GM12873 (cell line): ENCODE measurements around the gene CFAP141.

Experiments
- TF ChIP-seq, protein P1 (sequence below): IDR thresholded peaks from 2 replicates; pipeline ENCODE4 v1.5.1; 2012; ENCODE audit warnings: low read depth, mild to moderate bottlenecking, moderate library complexity, low read length, control low read depth; ENCODE audit not compliant: insufficient read depth; ENCODE audit errors: missing control alignments

Gene CFAP141

DNA sequence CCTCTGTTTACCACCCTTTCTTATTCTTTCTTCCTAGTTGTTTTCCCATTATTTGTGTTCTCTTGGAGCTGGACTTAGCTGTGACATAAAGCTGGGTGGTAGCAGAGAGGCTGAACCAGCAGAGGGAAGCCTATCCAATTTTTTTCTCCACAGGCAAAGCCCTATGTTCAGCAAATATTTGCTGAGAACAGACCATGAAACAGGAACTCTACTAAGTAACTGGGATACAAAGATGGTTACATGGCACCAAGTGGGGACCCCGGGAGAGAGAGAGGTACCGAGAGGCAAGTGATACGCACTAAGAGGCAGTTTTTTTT lies 6.6 kb downstream of the CFAP141 start:
- TF ChIP-seq, protein P1, sequence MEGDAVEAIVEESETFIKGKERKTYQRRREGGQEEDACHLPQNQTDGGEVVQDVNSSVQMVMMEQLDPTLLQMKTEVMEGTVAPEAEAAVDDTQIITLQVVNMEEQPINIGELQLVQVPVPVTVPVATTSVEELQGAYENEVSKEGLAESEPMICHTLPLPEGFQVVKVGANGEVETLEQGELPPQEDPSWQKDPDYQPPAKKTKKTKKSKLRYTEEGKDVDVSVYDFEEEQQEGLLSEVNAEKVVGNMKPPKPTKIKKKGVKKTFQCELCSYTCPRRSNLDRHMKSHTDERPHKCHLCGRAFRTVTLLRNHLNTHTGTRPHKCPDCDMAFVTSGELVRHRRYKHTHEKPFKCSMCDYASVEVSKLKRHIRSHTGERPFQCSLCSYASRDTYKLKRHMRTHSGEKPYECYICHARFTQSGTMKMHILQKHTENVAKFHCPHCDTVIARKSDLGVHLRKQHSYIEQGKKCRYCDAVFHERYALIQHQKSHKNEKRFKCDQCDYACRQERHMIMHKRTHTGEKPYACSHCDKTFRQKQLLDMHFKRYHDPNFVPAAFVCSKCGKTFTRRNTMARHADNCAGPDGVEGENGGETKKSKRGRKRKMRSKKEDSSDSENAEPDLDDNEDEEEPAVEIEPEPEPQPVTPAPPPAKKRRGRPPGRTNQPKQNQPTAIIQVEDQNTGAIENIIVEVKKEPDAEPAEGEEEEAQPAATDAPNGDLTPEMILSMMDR: no peak

DNA sequence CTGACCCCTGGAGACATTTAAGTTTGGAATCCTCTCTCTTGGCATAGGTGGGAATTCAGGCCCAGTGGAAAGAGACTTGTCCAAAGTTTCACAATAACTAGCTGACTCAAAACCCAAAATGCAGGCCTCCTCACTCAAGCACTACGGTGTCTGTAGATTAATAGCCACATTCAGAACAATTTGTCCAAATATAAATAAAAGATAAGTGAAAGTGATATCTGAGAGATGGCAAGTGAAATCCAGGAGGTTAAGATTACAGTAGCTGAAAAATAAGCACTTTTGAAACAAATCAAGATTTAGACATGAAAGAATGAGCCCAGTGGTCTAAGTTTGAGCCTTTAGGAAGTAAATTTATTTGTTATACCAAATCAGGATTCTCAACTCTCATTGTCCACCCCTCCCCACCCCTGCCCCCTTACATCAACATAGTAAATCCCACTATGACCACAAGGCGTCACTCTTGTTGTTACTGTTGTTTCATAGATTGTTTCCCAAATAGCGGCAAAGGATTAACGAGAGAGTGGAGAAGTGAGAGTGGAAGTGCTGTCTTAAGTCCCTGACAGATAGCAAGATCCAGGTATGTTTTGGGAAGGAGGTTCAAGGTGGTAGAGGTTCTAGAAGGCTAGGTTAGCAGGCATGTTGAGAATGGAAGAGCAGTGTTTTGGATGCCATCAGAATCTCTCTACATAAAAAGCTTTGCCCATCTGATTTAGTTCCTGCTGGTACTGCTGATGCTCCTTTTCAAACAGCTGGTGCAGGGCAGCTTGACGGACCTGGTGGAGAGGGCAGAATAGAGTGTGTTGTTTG lies 7.2 kb downstream of the CFAP141 start:
- TF ChIP-seq, protein P1: peak; percentile 58

DNA sequence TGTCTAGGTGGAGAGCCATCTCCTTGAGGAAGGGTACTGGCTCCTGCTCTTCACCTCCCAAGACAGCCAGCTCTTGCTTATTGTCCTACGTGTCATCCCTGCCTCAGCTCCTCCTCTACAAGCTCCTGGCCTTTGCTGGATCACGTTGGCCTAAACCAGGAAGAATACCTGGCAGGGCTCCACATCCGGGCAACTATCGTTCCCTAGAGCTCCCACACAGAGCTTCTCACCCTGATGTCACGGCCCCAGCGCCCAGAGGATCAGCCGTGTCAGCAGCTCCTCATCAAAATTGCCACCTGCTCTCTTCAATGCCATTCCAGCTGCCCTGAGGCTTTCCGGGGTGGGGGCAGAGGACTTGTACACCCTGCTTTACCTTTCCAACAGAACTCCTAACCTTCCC lies 12.3 kb downstream of the CFAP141 start:
- TF ChIP-seq, protein P1: no peak

DNA sequence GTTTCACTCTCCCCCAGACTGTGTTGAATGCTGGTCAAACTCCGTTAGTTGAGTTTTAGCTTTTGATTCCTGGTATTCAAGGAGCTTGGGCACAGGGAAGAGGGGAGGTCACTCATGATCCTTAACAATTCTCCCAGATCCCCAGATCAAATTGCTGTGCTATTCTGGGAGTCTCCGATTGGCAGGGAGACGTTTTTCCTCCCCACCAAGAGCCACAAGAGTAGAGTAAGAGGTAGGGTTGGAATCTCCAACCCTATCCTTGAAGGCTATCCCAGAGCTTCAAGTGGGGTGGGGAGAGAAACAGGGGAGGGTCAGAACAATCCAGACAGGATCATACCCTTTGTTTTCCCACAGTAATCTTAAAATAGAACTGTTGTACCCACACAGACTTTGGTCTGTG lies 13.7 kb downstream of the CFAP141 start:
- TF ChIP-seq, protein P1: no peak

DNA sequence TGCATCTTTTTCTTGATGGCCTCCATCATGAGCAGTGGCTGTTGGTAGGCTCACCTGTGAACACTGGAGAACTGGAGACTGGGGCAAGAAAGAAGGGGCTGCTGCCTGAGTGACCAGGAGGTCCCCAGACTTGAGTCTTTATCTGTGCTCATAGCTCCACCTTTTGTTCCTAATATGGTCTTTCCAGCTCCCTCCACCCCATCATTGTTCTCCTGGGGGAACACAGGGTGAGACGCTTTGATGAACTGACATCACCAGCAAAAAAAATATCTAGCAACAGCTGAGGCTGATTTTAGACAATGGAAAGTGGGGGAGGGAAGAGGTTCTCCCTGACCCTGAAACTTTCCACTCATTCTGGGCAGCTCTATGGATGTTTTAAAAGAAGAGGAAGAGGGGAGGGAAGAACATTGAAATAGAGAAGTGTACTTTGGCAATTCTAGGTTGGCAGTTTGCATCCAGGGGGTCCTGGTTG lies 14.1 kb downstream of the CFAP141 start, which contains the start of gene TPM3:
Gene TPM3, minus strand, starts transcription at position 111 of the 472 bp plus-strand sequence. Its CDS starts 82 bp downstream, at position 29.
- TF ChIP-seq, protein P1: no peak

DNA sequence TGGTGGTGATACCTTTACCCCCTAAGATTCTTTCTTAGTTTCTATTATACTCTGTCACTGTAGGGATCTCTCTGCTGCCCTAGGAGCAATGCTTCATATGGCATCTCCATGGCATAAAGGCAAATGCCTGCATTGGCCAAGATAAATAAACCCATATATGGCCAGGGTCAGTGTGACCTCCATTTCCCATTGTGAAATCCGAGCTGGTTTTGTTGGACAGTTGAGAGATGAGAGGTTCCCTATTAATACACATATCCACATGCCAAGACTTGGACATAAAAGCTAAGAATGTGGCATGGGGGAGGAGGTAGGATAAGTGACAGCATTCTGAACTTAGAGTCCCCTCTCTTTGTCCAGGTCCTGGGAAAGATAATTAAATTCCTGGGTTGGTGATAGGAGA lies 15.6 kb downstream of the CFAP141 start:
- TF ChIP-seq, protein P1: no peak

DNA sequence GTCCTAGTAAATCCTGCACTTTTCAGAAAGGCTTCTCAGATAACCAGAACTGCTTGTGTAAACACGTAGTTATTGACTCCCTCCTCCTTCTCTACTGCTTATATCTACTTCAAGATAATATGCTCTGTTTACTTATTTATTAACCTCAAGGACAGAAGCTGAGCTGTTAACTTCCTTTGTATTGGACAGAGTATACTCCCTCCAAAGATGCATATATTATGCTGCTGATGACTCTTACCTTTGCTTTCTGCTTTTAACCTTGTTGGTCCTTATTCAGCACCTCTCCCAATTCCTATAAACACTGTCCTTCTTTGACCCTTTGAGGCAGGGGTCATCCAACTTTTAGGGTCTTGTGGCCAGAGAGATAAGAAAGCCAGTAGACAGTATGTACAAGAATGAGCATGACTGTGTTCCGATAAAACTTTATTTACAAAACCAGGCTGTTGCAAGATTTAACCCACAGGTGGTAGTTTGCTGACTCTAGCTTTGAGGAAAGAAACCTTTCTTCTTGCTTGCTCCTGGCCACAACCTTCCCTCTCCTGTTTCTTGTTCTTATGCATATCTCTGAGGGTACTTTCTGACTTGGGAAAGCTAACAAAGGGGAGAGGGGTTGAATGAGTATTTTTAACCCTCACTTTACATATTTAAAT lies 19.2 kb downstream of the CFAP141 start:
- TF ChIP-seq, protein P1: no peak
